ENCODE measurements around the gene YPEL4.

DNA sequence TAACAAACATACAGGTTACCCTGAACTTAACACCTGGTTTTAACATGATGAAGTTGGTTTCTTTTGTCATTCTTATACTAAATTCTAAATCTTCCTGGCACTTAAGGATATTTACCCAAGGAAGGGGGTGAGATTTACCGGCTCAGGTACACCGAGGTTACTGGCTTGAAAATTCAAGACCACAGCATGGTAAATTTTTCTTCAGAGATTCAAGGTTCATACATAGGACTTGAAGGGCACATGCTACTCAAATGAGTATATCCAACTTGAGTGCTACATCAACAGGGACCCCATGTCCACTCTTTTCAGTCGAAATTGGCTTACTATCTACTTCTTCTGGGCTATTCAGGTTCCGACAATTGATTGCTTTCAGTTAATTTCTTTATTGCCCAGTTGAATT, 39.5 kb downstream of the YPEL4 start:
- TF ChIP-seq EZH2 (IDR thresholded peaks at IDR 0.05; ENCODE audit: low read length, unreplicated experiment): no peak
- TF ChIP-seq, protein P1, sequence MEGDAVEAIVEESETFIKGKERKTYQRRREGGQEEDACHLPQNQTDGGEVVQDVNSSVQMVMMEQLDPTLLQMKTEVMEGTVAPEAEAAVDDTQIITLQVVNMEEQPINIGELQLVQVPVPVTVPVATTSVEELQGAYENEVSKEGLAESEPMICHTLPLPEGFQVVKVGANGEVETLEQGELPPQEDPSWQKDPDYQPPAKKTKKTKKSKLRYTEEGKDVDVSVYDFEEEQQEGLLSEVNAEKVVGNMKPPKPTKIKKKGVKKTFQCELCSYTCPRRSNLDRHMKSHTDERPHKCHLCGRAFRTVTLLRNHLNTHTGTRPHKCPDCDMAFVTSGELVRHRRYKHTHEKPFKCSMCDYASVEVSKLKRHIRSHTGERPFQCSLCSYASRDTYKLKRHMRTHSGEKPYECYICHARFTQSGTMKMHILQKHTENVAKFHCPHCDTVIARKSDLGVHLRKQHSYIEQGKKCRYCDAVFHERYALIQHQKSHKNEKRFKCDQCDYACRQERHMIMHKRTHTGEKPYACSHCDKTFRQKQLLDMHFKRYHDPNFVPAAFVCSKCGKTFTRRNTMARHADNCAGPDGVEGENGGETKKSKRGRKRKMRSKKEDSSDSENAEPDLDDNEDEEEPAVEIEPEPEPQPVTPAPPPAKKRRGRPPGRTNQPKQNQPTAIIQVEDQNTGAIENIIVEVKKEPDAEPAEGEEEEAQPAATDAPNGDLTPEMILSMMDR (conservative IDR thresholded peaks at IDR 0.05; ENCODE audit: low read depth, low read length): no peak
